Right cardiac atrium (tissue), 5 donors: Measurements from ENCODE around the gene SSH2. TPM values are rescaled to one million over a fixed set of nuclear protein-coding genes. Genes with fewer than 3 reads are reported as not detected.
"Not testable (repeated sequence)": the region's sequence is repeated elsewhere in the genome, so short reads cannot be mapped to it uniquely, and the experiment has no call there.

Experiments
- ATAC-seq, 2 donors: fragments of 200-7000 bp; cut with Tn5 transposase; one replicate each; pipeline versions ENCODE4 v1.8.0 to v1.9.1; 2020; ENCODE audit warnings: moderate library complexity in 2 of 2, mild to moderate bottlenecking in 1 of 2
- DNase-seq, 3 donors: peaks; one replicate each; pipeline ENCODE4 v3.0.0-alpha.2; 2020
- H3K27ac ChIP-seq: one replicate; pipeline ENCODE4 v1.5.1; 2013; ENCODE audit warnings: mild to moderate bottlenecking, low read length, control low read depth, moderate library complexity
- H3K27me3 ChIP-seq: one replicate; pipeline ENCODE4 v1.6.1; 2013; ENCODE audit not compliant: control insufficient read depth, insufficient read depth
- H3K4me1 ChIP-seq: one replicate; pipeline ENCODE4 v1.6.1; 2013; ENCODE audit warnings: low read length; ENCODE audit not compliant: control insufficient read depth, insufficient read depth
- H3K4me3 ChIP-seq: one replicate; pipeline ENCODE4 v1.5.1; 2013; ENCODE audit warnings: low read length, control low read depth
- H3K9me3 ChIP-seq: one replicate; pipeline ENCODE4 v1.6.1; 2013; ENCODE audit warnings: low read length; ENCODE audit not compliant: control insufficient read depth
- WGBS: extraction: QIAGEN DNeasy Blood & Tissue Kit; methylation state at CpG from one replicate; pipeline ENCODE4 v1.1.7; 2013; 5-methylcytosine and 5-hydroxymethylcytosine counted together
- intact Hi-C, 4 donors: fragments of 100-400 bp; cut with DNase I; formaldehyde crosslinking; loops; one replicate each; pipeline versions ENCODE4 v1.11.0 to v1.14.0; 2022 to 2023
- polyA plus RNA-seq: library from polyadenylated mRNA; stranded (reverse); fragments of 200-250 nt; gene quantifications from one replicate; pipeline ENCODE4 v1.2.3, GENCODE V29; 2013
- total RNA-seq, 4 donors: library from RNA; stranded (reverse); fragmentation: NEBNext Ultra II Directional; extraction: Animal tissue kit (Norgen Biotek cat#: 25700); gene quantifications; one replicate each; pipeline ENCODE4 v1.2.1, GENCODE V29; 2021
- donor health status: healthy with polysubstance abuse.
- donor health status: DM: no; HTN: yes; CAD: no.
- donor health status: DM: no; HTN: no; CAD: no.
- donor health status: DM: no; HTN: yes; CAD: no; lungs with severe emphysema.
- donor health status: DM: yes; HTN: yes; CAD: no.

SSH2 gene
- total and polyA plus RNA-seq, 5 donors: 18.8 to 43.5 (median 37.5) TPM

GRCh38 chr17:29677824-29678223 is 252.2 kb downstream of the SSH2 start:
- intact Hi-C loops: no loop called here
- 16% methylated on average over 1 of the region's 1 CpG for WGBS
- Histone ChIP-seq H3K4me1 (no peaks in the 10 kb centered on the region), H3K4me3 (no peak overlapping the region), H3K27me3 (no peaks in the 10 kb centered on the region), H3K27ac (peak overlapping the region; percentile 48), H3K9me3 (no peaks in the 10 kb centered on the region)
- ATAC-seq (peak in 1 of 2 donors; percentile 14), DNase-seq (no peak)

DNA sequence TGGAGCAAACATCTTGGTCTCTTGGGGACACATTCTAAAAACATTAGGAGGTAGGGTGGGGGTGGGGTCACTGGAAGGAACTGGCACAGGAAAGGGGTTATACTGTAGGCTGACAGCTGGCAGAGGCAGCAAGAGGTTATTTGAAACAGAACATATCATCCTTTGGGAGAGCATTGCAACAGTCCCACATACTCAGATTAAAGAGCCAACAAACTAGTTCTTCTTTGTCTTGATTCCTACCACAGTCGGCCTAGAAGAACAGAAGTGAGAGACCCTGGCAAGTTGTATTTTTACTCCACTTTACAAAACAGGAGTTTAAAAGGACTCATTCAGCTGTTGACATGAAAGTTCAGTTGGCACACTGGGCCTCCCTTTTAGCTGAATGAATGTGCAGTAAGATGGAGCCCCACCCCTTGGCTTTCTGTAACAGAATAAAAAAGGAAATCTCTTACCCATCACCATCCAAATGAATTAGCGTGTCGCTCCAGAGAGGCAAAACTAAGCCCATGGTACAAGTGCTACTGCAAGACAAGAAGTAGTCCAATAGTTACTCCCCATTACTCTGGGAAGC is 252.7 kb downstream of the SSH2 start:
- H3K27ac ChIP-seq: peak overlapping the region; percentile 87
- no peaks in the 10 kb centered on the region for H3K4me1 ChIP-seq
- no peak overlapping the region for H3K4me3 ChIP-seq
- DNase-seq (peak; percentile 56 to 80 (median 60)), ATAC-seq (peak; percentile 90 to 93)
- intact Hi-C loops: no loop called here
- 31% methylated on average over 3 of the region's 3 CpGs for WGBS
- H3K9me3 ChIP-seq: no peaks in the 10 kb centered on the region
- H3K27me3 ChIP-seq: no peaks in the 10 kb centered on the region

DNA sequence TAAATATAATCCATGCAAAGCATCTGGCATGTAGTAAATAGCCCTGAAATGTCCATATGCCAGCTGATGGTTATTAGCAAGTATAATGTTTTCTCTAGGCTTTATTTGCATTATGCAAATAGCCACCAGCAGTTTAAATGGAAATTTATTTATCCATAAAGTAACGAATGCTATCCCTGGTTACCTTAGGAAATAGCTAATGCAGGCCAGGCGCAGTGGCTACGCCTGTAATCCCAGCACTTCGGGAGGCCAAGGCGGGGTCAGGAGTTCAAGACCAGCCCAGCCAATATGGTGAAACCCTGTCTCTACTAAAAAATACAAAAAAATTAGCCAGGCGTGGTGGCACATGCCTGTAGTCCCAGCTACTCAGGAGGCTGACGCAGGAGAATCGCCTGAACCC is 254.1 kb downstream of the SSH2 start:
- intact Hi-C loops, H3K4me1 ChIP-seq, ATAC-seq, H3K27me3 ChIP-seq, H3K9me3 ChIP-seq, H3K27ac ChIP-seq, DNase-seq, H3K4me3 ChIP-seq: not testable (repeated sequence)
- 94% methylated on average over 8 of the region's 8 CpGs for WGBS

GRCh38 chr17:29674281-29674680 is 255.7 kb downstream of the SSH2 start:
- intact Hi-C loops: no loop called here
- DNase-seq (no peak), ATAC-seq (no peak)
- Histone ChIP-seq H3K27me3 (no peaks in the 10 kb centered on the region), H3K4me1 (no peaks in the 10 kb centered on the region), H3K9me3 (no peaks in the 10 kb centered on the region), H3K4me3 (no peak overlapping the region), H3K27ac (peak overlapping the region; percentile 28)
- 49% methylated on average over 1 of the region's 1 CpG for WGBS

GRCh38 chr17:29671661-29672060 is 258.4 kb downstream of the SSH2 start:
- DNase-seq (no peak), ATAC-seq (no peak)
- no peaks in the 10 kb centered on the region for H3K9me3 ChIP-seq
- peaks cover 4% of the 10 kb centered on the region for H3K4me1 ChIP-seq
- WGBS: 80% methylated on average over 5 of the region's 5 CpGs
- no peak overlapping the region for H3K4me3 ChIP-seq
- no peaks in the 10 kb centered on the region for H3K27me3 ChIP-seq
- peak overlapping the region; percentile 48 for H3K27ac ChIP-seq
- intact Hi-C loops: no loop called here

GRCh38 chr17:29669266-29669665 is 260.8 kb downstream of the SSH2 start:
- Histone ChIP-seq H3K27ac (no peak overlapping the region), H3K4me1 (peaks cover 4% of the 10 kb centered on the region), H3K27me3 (no peaks in the 10 kb centered on the region), H3K9me3 (no peaks in the 10 kb centered on the region), H3K4me3 (no peak overlapping the region)
- DNase-seq: no peak
- intact Hi-C loops: no loop called here
- no peak for ATAC-seq

GRCh38 chr17:29667969-29668368 is 262.1 kb downstream of the SSH2 start:
- intact Hi-C loops: no loop called here
- Histone ChIP-seq H3K9me3 (no peaks in the 10 kb centered on the region), H3K4me1 (peaks cover 4% of the 10 kb centered on the region), H3K27me3 (no peaks in the 10 kb centered on the region), H3K27ac (peak overlapping the region; percentile 93), H3K4me3 (no peak overlapping the region)
- DNase-seq (no peak), ATAC-seq (peak; percentile 67 to 78)

- H3K27ac ChIP-seq: no peak overlapping the region
- WGBS: 11% methylated on average over 1 of the region's 1 CpG
- no peak for ATAC-seq
- intact Hi-C loops: no loop called here
- no peak for DNase-seq
- no peak overlapping the region for H3K4me3 ChIP-seq
- H3K9me3 ChIP-seq: no peaks in the 10 kb centered on the region
- H3K27me3 ChIP-seq: no peaks in the 10 kb centered on the region
- peaks cover 5% of the 10 kb centered on the region for H3K4me1 ChIP-seq
These were observed 264.6 kb downstream of the SSH2 start for GRCh38 chr17:29665481-29665810.

GRCh38 chr17:29664743-29665480 is 265.1 kb downstream of the SSH2 start:
- no peaks in the 10 kb centered on the region for H3K9me3 ChIP-seq
- intact Hi-C loops: no loop called here
- peaks cover 5% of the 10 kb centered on the region for H3K4me1 ChIP-seq
- 51% methylated on average over 2 of the region's 2 CpGs for WGBS
- H3K4me3 ChIP-seq: no peak overlapping the region
- DNase-seq (no peak), ATAC-seq (no peak)
- H3K27me3 ChIP-seq: no peaks in the 10 kb centered on the region
- H3K27ac ChIP-seq: no peak overlapping the region

- intact Hi-C loops: no loop called here
- DNase-seq (no peak), ATAC-seq (peak; percentile 37 to 62)
- WGBS: 7% methylated on average over 1 of the region's 1 CpG
- Histone ChIP-seq H3K27ac (no peak overlapping the region), H3K9me3 (no peaks in the 10 kb centered on the region), H3K4me1 (peaks cover 5% of the 10 kb centered on the region), H3K27me3 (no peaks in the 10 kb centered on the region), H3K4me3 (no peak overlapping the region)
These were observed 266.9 kb downstream of the SSH2 start for GRCh38 chr17:29663155-29663554.

GRCh38 chr17:29661213-29661612 is 268.8 kb downstream of the SSH2 start:
- H3K27ac ChIP-seq: peak overlapping the region; percentile 49
- DNase-seq: no peak
- H3K4me3 ChIP-seq: no peak overlapping the region
- peak in 1 of 2 donors; percentile 28 for ATAC-seq
- WGBS: 58% methylated on average over 2 of the region's 2 CpGs
- peaks cover 1% of the 10 kb centered on the region for H3K4me1 ChIP-seq
- intact Hi-C loops: no loop called here
- H3K27me3 ChIP-seq: no peaks in the 10 kb centered on the region
- no peaks in the 10 kb centered on the region for H3K9me3 ChIP-seq
